Kidney capillary endothelial cell (primary cell): Measurements from ENCODE around the gene BMPER.

Experiments
- DNase-seq: peaks from one replicate; pipeline ENCODE4 v3.0.0-alpha.2; 2018; ENCODE audit warnings: low spot score

Gene BMPER

GRCh38 chr7:34062826-34063225 is 157.5 kb downstream of the BMPER start:
- DNase-seq = no peak

- no peak for DNase-seq
These were observed 159.3 kb downstream of the BMPER start for GRCh38 chr7:34064519-34065158.

- DNase-seq = no peak
These were observed 161.1 kb downstream of the BMPER start for GRCh38 chr7:34066411-34066810.

- no peak for DNase-seq
These were observed 161.9 kb downstream of the BMPER start for GRCh38 chr7:34067005-34067778.

- DNase-seq = no peak
These were observed 164.3 kb downstream of the BMPER start for GRCh38 chr7:34069676-34070075.

GRCh38 chr7:34070511-34071323 is 165.4 kb downstream of the BMPER start:
- DNase-seq = no peak

GRCh38 chr7:34073676-34074075 is 168.3 kb downstream of the BMPER start:
- no peak for DNase-seq

- DNase-seq = no peak
These were observed 169.1 kb downstream of the BMPER start for GRCh38 chr7:34074421-34074820.

- DNase-seq = no peak
These were observed 170.4 kb downstream of the BMPER start for GRCh38 chr7:34075523-34076370.

- no peak for DNase-seq
These were observed 171.8 kb downstream of the BMPER start for GRCh38 chr7:34077168-34077567.

GRCh38 chr7:34078864-34079263 is 173.5 kb downstream of the BMPER start:
- no peak for DNase-seq

GRCh38 chr7:34080513-34080912 is 175.2 kb downstream of the BMPER start:
- DNase-seq = no peak

GRCh38 chr7:34081935-34082334 is 176.6 kb downstream of the BMPER start:
- no peak for DNase-seq

GRCh38 chr7:34083440-34083839 is 178.1 kb downstream of the BMPER start:
- no peak for DNase-seq

GRCh38 chr7:34084651-34085050 is 179.3 kb downstream of the BMPER start:
- no peak for DNase-seq

- no peak for DNase-seq
These were observed 180.7 kb downstream of the BMPER start for GRCh38 chr7:34086064-34086463.

GRCh38 chr7:34086981-34087380 is 181.6 kb downstream of the BMPER start:
- no peak for DNase-seq

- DNase-seq = peak; percentile 20
These were observed 182.9 kb downstream of the BMPER start for GRCh38 chr7:34087892-34088891.

GRCh38 chr7:34090816-34091215 is 185.5 kb downstream of the BMPER start:
- no peak for DNase-seq

GRCh38 chr7:34091321-34091917 is 186.1 kb downstream of the BMPER start:
- peak; percentile 36 for DNase-seq
